ENCODE results near the gene NCAM1.
A peak's percentile ranks its signal among the peaks of the same experiment; 100 is the strongest.

The NCAM1 gene

DNA sequence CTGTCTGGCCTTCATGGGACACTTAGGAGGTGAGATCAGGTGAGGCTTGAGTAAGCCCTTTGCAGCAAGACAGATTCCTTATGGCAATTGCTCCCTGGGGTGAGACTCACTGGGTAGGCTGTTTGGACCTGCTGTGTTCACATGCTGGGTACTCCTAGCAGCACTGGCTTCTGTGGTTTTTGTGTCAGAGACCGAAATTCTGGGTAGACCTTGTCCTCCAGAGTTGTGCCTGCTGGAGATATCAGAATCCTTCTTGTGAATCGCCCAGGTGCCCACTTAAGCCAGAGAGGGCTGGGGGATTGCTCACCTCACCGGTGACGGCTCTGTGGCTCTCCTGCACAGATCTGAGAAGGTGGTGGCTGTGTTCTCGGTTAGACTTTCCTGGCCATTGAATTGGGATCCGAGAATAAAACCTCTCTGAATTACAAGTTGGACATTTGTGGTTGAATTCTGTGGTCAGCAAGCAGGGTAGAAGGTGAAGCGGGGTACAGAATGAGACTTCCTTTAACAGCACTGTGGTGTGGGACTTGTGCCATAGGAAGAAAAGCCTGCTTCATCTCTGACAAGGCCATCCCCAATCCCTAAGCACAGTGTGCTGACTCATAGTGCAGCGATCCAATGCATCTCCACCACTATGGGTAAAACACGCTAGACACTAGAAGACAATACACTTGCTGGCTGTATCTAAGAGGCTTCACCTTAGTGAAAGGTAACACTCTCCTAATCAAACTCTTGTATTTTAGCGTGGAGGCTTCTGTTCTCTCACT is 300.7 kb downstream of the NCAM1 start:
- DNase-seq: no peak

GRCh38 chr11:113262594-113262993 is 301.4 kb downstream of the NCAM1 start:
- DNase-seq: peak; percentile 5

DNA sequence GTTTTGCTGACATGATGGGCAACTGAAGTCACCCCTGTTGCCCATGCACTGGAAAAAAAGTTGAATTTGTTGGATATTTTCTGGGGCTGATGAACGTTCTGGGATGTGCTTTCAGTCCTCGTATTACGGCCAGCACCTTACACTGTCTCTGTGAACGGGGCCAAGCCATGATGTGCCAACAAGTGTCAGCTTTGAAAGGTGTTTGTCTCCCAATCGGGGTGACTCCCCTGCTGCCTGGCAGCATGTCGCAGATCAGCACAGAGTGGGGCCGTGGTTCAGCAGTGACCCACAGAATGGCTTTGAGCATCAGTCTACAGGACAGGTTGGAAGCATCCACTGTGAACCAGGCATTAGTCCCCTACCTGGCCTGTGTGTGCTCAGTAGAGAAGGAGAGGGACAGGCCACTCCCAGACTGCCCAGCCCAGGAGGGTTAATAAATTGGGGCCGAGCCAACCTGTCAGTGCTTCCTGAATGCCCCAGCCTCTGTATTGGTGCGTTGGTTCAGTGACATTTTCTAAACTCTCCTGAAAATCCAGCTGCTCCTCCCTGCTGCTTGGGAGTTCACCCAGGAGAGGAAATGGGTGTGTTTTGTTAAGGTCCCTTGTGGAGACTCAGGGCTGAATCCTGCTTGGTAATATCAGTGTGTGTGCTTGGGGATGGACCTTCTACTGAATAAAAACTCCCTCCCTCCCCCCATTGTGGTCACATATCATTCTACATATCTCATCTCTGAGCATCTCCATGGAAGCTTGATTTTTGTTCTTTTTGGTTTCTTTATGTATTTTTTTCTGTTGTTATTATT is 302.4 kb downstream of the NCAM1 start:
- DNase-seq: no peak

DNA sequence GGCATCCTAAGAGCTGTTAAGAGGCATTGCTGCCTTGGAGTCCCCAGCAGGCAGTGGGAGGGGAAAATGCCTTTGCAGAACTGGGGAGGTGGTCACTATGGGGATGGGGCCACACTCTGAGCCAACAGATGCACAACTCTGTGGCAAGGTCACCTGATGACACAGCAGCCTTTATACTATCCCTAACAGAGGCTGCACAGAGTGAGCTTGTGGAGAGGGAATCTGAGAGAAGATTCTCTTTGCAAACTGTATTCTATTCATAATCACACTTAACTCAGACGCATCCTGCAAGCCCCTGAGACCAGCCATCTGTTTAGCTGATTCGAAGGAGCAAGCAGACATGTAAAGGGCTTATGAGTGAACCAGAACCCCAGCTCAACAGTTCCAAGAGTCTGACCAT is 304.1 kb downstream of the NCAM1 start:
- DNase-seq: no peak

DNA sequence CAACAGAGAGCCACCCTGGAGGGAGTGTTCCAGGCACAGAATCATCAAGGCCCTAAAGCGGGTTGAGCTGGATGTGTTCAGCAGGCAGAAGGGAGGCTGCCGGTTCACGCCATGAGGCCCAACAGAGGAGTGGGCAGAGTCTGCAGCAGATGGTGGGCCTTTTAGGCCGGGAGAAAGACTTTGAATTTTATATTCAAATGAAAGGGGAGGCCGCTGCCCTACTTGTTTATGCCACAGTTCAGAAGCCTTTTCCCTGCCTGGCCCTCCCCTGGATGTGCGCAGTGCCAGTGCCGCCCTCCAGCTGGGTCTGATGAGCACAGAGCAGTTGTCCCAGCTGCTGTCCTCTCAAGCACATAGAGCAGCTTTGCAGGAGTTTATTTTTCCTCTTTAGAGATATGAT is 306.3 kb downstream of the NCAM1 start:
- no peak for DNase-seq

- DNase-seq: peak; percentile 13
These were observed 307.9 kb downstream of the NCAM1 start for GRCh38 chr11:113269096-113269495.

DNA sequence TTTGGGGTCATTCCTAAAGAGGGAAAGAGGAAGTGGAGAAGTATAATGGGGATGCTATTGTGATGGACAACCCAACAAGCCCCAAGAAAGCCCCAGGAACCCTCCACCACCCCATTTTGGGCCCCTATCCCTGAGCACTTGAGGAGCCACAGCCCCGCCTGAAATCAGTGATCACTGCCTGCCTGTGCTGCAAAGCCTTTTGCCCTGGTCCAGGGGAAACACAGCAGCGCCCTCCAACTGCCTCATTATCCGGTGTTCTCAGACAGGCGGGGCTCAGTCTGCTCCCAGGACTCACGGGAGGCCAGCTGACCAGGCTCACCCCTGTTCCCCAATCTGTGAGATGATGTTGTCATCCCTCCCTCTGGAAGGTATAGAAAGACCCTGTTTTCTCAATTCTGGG is 308.4 kb downstream of the NCAM1 start:
- DNase-seq: no peak

GRCh38 chr11:113270080-113270479 is 308.9 kb downstream of the NCAM1 start:
- no peak for DNase-seq

- peak; percentile 12 for DNase-seq
These were observed 310.5 kb downstream of the NCAM1 start for GRCh38 chr11:113271551-113272245.

DNA sequence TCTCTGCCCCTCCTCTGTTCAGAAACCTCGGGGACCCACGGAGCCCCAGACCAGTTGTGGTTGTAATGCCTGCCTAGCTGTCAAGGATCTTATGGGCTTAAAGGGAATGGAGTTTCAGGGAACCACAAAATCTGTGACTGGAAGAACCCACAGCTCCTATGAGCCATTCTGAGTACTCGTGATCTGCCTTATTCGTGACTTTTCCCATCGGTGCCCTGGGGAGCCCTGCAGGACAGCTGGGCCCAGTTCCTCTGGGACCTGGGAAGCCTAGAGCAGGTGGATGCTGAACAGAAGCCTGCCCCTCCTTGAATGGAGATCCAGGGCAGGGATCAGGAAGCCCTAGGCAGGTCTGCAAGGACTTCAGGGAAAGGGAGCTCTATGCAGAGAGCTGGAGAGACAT is 311.1 kb downstream of the NCAM1 start:
- no peak for DNase-seq

DNA sequence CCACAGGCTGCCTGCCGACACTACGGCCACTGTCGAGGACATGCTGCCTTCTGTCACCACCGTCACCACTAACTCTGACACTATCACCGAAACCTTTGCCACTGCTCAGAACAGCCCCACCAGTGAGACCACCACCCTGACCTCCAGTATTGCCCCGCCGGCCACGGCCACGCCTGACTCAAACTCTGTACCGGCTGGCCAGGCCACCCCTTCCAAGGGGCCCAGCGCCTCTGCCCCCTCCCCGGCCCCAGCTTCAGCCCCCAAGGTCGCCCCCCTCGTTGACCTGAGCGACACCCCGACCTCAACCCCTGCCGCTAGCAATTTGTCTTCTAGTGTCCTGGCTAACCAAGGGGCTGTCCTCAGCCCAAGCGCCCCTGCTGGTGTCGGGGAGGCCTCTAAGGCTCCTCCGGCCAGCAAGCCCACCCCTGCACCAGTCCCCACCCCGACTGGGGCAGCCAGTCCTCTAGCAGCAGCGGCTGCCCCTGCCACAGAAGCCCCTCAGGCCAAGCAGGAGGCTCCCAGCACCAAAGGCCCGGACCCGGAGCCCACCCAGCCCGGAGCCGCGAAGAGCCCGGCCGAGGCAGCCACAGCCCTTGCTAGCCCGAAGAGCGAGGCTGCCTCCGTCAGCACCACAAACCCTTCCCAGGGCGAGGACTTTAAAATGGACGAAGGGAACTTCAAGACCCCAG is 311.9 kb downstream of the NCAM1 start:
- DNase-seq: peak; percentile 9

DNA sequence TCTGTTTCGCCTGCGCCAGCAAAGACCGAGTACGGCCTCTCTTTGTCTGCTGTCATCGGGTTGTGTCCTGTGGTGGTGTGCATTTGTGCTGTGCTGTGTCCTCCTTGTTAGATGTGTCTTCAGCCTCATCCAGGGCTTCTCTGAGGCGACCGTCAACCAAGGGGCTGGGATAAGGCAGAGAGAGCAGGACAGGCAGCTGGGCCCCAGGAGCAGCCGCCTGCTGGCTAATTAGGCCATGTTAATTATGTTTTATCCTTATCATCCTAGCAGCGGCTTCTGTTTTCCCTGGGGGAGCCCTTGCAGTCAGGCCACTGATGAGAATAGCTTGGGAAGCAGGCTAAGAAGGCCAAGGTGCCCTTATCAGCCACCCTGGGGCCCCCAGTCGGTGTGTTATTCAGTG is 312.5 kb downstream of the NCAM1 start:
- DNase-seq: peak; percentile 30

GRCh38 chr11:113274713-113275582 is 313.7 kb downstream of the NCAM1 start:
- peak; percentile 3 for DNase-seq

- DNase-seq: peak; percentile 1
These were observed 314.4 kb downstream of the NCAM1 start for GRCh38 chr11:113275602-113276001.

DNA sequence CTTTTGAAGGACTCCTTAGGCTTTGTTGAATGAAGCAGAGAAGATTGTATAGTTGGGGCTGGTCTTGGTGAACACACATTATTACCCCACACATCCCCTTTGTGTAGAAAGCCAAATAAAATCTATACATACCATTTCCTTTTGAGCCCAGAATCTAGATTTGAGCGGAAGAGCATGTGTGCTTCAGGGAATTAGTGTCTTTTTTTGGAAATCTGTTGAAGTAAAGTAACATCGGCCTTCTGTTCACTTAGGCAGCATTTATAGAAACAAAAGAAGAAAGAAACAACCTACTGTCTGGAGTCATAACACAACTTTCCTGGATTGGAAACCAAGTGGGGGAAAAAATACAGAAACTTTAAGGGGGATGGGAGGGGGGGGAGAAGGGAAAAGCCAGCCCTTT is 315.2 kb downstream of the NCAM1 start:
- DNase-seq: no peak

GRCh38 chr11:113277907-113278306 is 316.7 kb downstream of the NCAM1 start:
- DNase-seq: peak; percentile 25

DNA sequence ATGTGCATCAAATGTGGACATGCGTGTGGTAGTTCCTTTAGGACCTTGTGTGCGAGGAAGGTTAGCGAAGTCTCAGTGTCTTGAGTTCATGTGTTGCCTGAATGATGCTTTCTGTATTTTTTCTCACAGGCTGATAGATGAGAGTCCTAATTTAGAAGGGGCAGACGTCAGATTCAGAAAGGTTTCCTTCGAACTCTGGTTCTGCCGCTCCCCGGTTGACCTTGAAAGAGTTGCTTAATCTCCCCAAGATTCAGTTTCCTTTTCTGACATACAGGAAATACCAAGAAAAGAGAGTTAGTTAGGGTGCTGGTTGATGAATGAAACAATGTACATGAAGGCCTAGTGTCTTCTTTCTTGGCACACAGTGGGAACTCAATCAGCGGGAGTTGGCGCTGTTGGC is 317.3 kb downstream of the NCAM1 start:
- no peak for DNase-seq

GRCh38 chr11:113278925-113279324 is 317.7 kb downstream of the NCAM1 start:
- DNase-seq: peak; percentile 21

DNA sequence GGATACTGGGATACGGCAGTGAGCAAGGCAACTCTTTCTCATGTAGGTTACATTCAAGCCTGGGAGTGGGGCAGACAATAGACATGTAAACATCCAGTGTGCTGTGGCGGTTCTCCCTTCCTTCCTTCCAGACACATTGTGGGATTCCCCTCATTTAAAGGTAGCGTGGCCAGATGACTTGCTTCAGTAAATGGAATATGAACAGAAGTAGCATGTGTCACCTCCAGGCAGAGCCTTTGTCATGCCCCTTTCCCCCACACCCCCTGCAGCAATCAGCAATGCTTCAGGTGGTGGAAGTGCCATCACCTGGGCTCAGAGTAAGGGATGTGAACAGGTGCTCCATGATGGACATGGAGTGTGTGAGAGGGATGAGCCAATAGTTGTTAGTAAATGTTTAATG is 318.4 kb downstream of the NCAM1 start:
- peak; percentile 17 for DNase-seq

DNA sequence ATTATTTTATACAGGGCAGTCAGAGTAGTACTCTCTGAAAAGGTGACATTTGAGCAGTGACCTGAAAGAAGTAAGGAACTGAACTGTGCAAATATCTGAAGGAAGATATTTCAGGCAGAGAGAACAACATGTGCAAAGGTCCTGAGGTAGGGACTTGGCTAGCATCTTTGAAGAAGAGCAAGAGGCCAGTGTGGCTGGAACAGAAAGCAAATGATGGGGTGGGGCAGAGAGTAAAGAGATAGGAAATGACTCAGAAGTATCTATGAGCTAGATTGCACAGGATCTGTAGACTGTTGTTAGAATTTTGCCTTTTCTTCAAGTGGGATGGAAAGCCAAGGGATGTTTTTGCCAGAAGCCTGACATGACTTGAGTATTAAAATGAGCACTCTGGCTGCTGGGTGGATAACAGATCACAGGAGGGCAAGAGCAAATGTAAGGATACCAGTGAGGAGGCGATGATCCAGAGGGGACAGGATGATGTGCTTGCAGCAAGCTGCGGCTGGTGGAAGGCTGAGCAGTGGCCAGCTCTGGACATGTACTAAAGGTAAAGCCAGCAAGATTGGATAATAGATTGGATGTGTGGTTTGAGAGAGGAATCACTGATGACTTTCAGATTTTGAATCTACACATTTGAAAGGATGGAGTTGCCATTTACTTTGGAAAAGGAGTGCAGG is 320.0 kb downstream of the NCAM1 start:
- DNase-seq: no peak

DNA sequence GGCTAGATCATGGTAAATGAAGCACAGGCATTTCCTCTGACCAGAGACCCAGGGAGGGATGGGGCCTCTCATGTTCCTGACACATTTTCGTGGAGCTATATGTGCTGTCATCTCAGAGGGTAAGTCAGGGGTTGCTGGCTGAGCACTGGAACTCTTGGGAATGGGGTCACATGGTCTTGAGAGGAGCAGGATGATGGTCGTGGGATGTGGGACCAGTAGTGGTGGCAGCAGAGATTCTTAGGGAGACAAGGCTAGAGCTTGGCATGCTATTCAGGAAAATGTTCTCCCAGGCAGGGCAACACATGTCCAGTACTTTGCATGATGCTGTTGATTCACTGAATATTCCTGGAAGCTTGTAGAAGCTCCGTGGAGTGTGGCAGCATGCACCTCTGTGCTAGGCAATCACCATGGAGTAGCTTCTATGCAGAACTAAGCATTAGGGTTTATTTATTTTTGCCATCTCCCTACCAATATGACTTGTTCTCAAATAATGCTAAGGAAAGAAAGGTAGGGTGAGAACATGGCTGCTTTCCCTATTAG is 321.7 kb downstream of the NCAM1 start:
- peak; percentile 20 for DNase-seq
